H54 (cell line): ENCODE results near the gene TGFBR3L.
A peak's percentile ranks its signal among the peaks of the same experiment; 100 is the strongest.
"Not testable (repeated sequence)": the region's sequence is repeated elsewhere in the genome, so short reads cannot be mapped to it uniquely, and the experiment has no call there.

Source experiments
- DNase-seq: peaks from one replicate; pipeline ENCODE4 v3.0.0; 2011; ENCODE audit warnings: low spot score, mixed read lengths; ENCODE audit not compliant: insufficient read length
- FAIRE-seq: peaks from 3 replicates; lab custom pipeline; 2011; peaks lifted over from hg19 to GRCh38; lab: Jason Lieb, UNC
- POLR2A ChIP-seq: IDR thresholded peaks from 2 replicates; pipeline ENCODE4 v1.6.1; 2011; ENCODE audit warnings: low read depth, mild to moderate bottlenecking, low read length

The TGFBR3L gene

GRCh38 chr19:7912144-7912696, 2.4 kb upstream of the TGFBR3L start:
- no peak for FAIRE-seq
- TF ChIP-seq POLR2A: no peak

GRCh38 chr19:7912697-7913564, 1.7 kb upstream of the TGFBR3L start:
- no peak for TF ChIP-seq POLR2A
- FAIRE-seq (no peak), DNase-seq (no peak)

More at GRCh38 chr19:7912144-7912696, 2.4 kb upstream of the TGFBR3L start:
- no peak for DNase-seq

- FAIRE-seq (no peak), DNase-seq (no peak)
- TF ChIP-seq POLR2A: no peak
Measured at GRCh38 chr19:7913652-7914051, 978 bp upstream of the TGFBR3L start.

GRCh38 chr19:7914099-7914498, 531 bp upstream of the TGFBR3L start:
- TF ChIP-seq POLR2A: no peak
- no peak for FAIRE-seq
- no peak for DNase-seq

GRCh38 chr19:7915250-7916102, 846 bp downstream of the TGFBR3L start:
- no peak for TF ChIP-seq POLR2A
- DNase-seq (no peak), FAIRE-seq (no peak)

GRCh38 chr19:7916103-7916954, 1.7 kb downstream of the TGFBR3L start:
- 0 out of 2 replicates have a peak, but pooled peaks have one; percentile 11 for TF ChIP-seq POLR2A
- FAIRE-seq (no peak), DNase-seq (no peak)

GRCh38 chr19:7916955-7917266, 2.3 kb downstream of the TGFBR3L start:
- DNase-seq: no peak
- no peak for FAIRE-seq
- TF ChIP-seq POLR2A: 0 out of 2 replicates have a peak, but pooled peaks have one; percentile 0

GRCh38 chr19:7917267-7918061, 2.8 kb downstream of the TGFBR3L start:
- FAIRE-seq: no peak
- TF ChIP-seq POLR2A: no peak
- no peak for DNase-seq

- not testable (repeated sequence) for DNase-seq, FAIRE-seq
Measured at GRCh38 chr19:7918062-7918614, 3.5 kb downstream of the TGFBR3L start.

- no peak for DNase-seq
- no peak for TF ChIP-seq POLR2A
- no peak for FAIRE-seq
Measured at GRCh38 chr19:7918615-7919421, 4.2 kb downstream of the TGFBR3L start.
